Natural killer cell (primary cell): ENCODE data around the gene PRDM8. TPM values are rescaled to one million over a fixed set of nuclear protein-coding genes. Genes with fewer than 3 reads are reported as not detected.

Experiments
- ATAC-seq, 3 donors: fragments of 150-1000 bp in 2 of 3; fragments of 200-7000 bp in 1 of 3; cut with Tn5 transposase; 1 replicate in 1 of 3; 2 replicates in 2 of 3; pipeline ENCODE4 v1.10.0; 2021; ENCODE audit warnings: mild to moderate bottlenecking in 2 of 3, moderate library complexity in 2 of 3
- DNase-seq, 2 donors: peaks; one replicate each; pipeline versions ENCODE4 v3.0.0 to v3.0.0-alpha.2; 2013 to 2021; ENCODE audit warnings: mixed read lengths in 1 of 2
- H3K27ac ChIP-seq: one replicate; pipeline ENCODE4 v1.5.1; 2013; ENCODE audit warnings: mild to moderate bottlenecking, low read length
- H3K27me3 ChIP-seq: one replicate; pipeline ENCODE4 v1.6.1; 2013; ENCODE audit warnings: low read length; ENCODE audit not compliant: control insufficient read depth, insufficient read depth
- H3K36me3 ChIP-seq: one replicate; pipeline ENCODE4 v1.6.1; 2013; ENCODE audit warnings: low read length; ENCODE audit not compliant: control insufficient read depth, insufficient read depth
- H3K4me1 ChIP-seq: one replicate; pipeline ENCODE4 v1.6.1; 2013; ENCODE audit warnings: low read length; ENCODE audit not compliant: control insufficient read depth, insufficient read depth
- H3K4me3 ChIP-seq: one replicate; pipeline ENCODE4 v1.5.1; 2013; ENCODE audit warnings: low read length
- H3K9me3 ChIP-seq: one replicate; pipeline ENCODE4 v1.6.1; 2013; ENCODE audit warnings: low read length; ENCODE audit not compliant: control insufficient read depth, insufficient read depth
- H3K27ac Mint-ChIP-seq, 2 donors: one replicate each; pipeline ENCODE4 v1.8.0; 2022; ENCODE audit warnings: mild to moderate bottlenecking in 2 of 2, mixed read lengths in 2 of 2, moderate library complexity in 1 of 2
- H3K27me3 Mint-ChIP-seq, 2 donors: one replicate each; pipeline ENCODE4 v1.8.0; 2022; ENCODE audit warnings: low read depth in 2 of 2, mixed read lengths in 2 of 2
- H3K36me3 Mint-ChIP-seq: one replicate; pipeline ENCODE4 v1.8.0; 2022; ENCODE audit warnings: mixed read lengths
- H3K4me1 Mint-ChIP-seq, 2 donors: one replicate each; pipeline ENCODE4 v1.8.0; 2022; ENCODE audit warnings: mixed read lengths in 2 of 2
- H3K4me3 Mint-ChIP-seq: one replicate; pipeline ENCODE4 v1.8.0; 2022; ENCODE audit warnings: mild to moderate bottlenecking, moderate library complexity, mixed read lengths
- H3K9me3 Mint-ChIP-seq, 2 donors: one replicate each; pipeline ENCODE4 v1.8.0; 2022; ENCODE audit warnings: mixed read lengths in 2 of 2
- CTCF ChIP-seq: fragments of 200-600 bp; IDR thresholded peaks from one replicate; pipeline ENCODE4 v1.8.0; 2022; ENCODE audit warnings: antibody characterized with exemption
- WGBS: methylation state at CpG from one replicate; pipeline ENCODE4 v1.1.7; 2013; ENCODE audit warnings: missing lambda C conversion rate; ENCODE audit not compliant: insufficient coverage; 5-methylcytosine and 5-hydroxymethylcytosine counted together
- intact Hi-C: fragments of 100-400 bp; cut with micrococcal nuclease; formaldehyde crosslinking; loops from one replicate; pipeline ENCODE4 v1.14.2; 2022
- total RNA-seq, 4 donors: library from RNA; stranded (reverse); fragments of 120-200 nt in 1 of 4; gene quantifications; one replicate each; pipeline versions ENCODE4 v1.2.3 to v1.2.4, GENCODE V29; 2013 to 2022

Gene PRDM8
- 1 to 10 TPM; 5.8 to 6.2 (median 6.0) TPM for total RNA-seq
- total RNA-seq (2013) = 13.2 TPM

GRCh38 chr4:80196922-80197573 lies at the start of gene PRDM8:
Gene PRDM8 (plus strand): TSS chr4:80197503. CDS start chr4:80200081, 2,578 bp downstream.
- Mint-ChIP-seq H3K9me3 (no peaks in the 10 kb centered on the region), H3K27me3 (peaks cover 55 to 58% of the 10 kb centered on the region in 2 donors), H3K36me3 (no peaks in the 10 kb centered on the region), H3K4me1 (peaks cover 10 to 22% of the 10 kb centered on the region in 2 donors), H3K27ac (no peak within 1 kb of the TSS), H3K4me3 (no peak within 1 kb of the TSS)
- H3K9me3 ChIP-seq = no peaks in the 10 kb centered on the region
- no peaks in the 10 kb centered on the region for H3K36me3 ChIP-seq
- H3K27me3 ChIP-seq = peaks cover 2% of the 10 kb centered on the region
- H3K27ac ChIP-seq = no peak within 1 kb of the TSS
- H3K4me3 ChIP-seq = no peak within 1 kb of the TSS
- peaks cover 26% of the 10 kb centered on the region for H3K4me1 ChIP-seq
- DNase-seq = peak in 1 of 2 donors; percentile 70
- intact Hi-C loops = no loop called here
- no peak for TF ChIP-seq CTCF
- WGBS = 22% methylated on average over 42 of the region's 42 CpGs
- ATAC-seq = peak in 1 of 3 donors; percentile 12

GRCh38 chr4:80150387-80151180 lies 46.7 kb upstream of the PRDM8 start:
- H3K27ac Mint-ChIP-seq = no peak overlapping the region
- H3K36me3 Mint-ChIP-seq = no peaks in the 10 kb centered on the region
- no CpG with 5 or more reads among the region's 1 CpG for WGBS
- no peak overlapping the region for H3K27ac ChIP-seq
- H3K4me3 ChIP-seq = no peak overlapping the region
- intact Hi-C loops = no loop called here
- no peaks in the 10 kb centered on the region for H3K9me3 ChIP-seq
- no peaks in the 10 kb centered on the region for H3K27me3 ChIP-seq
- no peaks in the 10 kb centered on the region for H3K9me3 Mint-ChIP-seq
- DNase-seq (no peak), ATAC-seq (no peak)
- TF ChIP-seq CTCF = no peak
- H3K27me3 Mint-ChIP-seq = peaks cover 0 to 4% of the 10 kb centered on the region in 2 donors
- H3K36me3 ChIP-seq = no peaks in the 10 kb centered on the region
- no peaks in the 10 kb centered on the region for H3K4me1 Mint-ChIP-seq
- no peak overlapping the region for H3K4me3 Mint-ChIP-seq
- H3K4me1 ChIP-seq = no peaks in the 10 kb centered on the region

- H3K36me3 Mint-ChIP-seq = no peaks in the 10 kb centered on the region
- H3K27ac Mint-ChIP-seq = no peak overlapping the region
- no peak overlapping the region for H3K4me3 ChIP-seq
- no peaks in the 10 kb centered on the region for H3K4me1 Mint-ChIP-seq
- peaks cover 0 to 4% of the 10 kb centered on the region in 2 donors for H3K27me3 Mint-ChIP-seq
- no peaks in the 10 kb centered on the region for H3K36me3 ChIP-seq
- H3K9me3 ChIP-seq = no peaks in the 10 kb centered on the region
- TF ChIP-seq CTCF = no peak
- no peaks in the 10 kb centered on the region for H3K27me3 ChIP-seq
- no peaks in the 10 kb centered on the region for H3K9me3 Mint-ChIP-seq
- no peak overlapping the region for H3K27ac ChIP-seq
- 93% methylated on average over 2 of the region's 3 CpGs for WGBS
- no peak overlapping the region for H3K4me3 Mint-ChIP-seq
- DNase-seq (no peak), ATAC-seq (no peak)
- intact Hi-C loops = no loop called here
- H3K4me1 ChIP-seq = no peaks in the 10 kb centered on the region
Observed at GRCh38 chr4:80151981-80152380, 45.3 kb upstream of the PRDM8 start.
